ENCODE results near the gene KDF1.

- TF ChIP-seq CTCF (conservative IDR thresholded peaks at IDR 0.05; ENCODE audit: low read length) (no peak), EZH2phosphoT487 (IDR thresholded peaks at IDR 0.05; ENCODE audit: borderline replicate concordance, low read depth, low read length) (no peak)
Observed at GRCh38 chr1:26991310-26992116, 31.2 kb upstream of the KDF1 start.
